GM21529 (cell line): ENCODE results near the gene SERPINH1.
A peak's percentile ranks its signal among the peaks of the same experiment; 100 is the strongest.
"Not testable (repeated sequence)": the region's sequence is repeated elsewhere in the genome, so short reads cannot be mapped to it uniquely, and the experiment has no call there.

Experiments
- ATAC-seq: cut with Tn5 transposase; IDR thresholded peaks from one replicate; pipeline ENCODE4 v1.9.1; 2021; ENCODE audit not compliant: unreplicated experiment

The SERPINH1 gene

DNA sequence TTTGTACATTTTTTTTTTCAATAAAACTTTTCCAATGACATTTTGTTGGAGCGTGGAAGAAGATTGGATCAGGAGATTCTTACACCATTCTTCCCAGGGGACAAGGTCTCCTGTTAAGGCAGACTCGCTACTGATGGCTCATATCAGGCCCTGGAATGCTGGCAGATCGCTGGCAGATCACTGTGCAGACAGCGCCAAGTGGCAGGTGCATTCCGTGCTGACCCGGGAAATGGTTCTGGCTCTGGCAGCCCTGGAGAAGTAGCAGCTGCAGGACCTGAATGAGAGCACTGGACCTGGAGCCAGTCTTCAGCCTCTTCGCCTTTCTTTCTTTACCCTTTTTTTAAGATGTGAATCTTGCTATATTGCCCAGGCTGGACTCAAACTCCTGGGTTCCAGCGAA lies 10.7 kb downstream of the SERPINH1 start:
- ATAC-seq: no peak

DNA sequence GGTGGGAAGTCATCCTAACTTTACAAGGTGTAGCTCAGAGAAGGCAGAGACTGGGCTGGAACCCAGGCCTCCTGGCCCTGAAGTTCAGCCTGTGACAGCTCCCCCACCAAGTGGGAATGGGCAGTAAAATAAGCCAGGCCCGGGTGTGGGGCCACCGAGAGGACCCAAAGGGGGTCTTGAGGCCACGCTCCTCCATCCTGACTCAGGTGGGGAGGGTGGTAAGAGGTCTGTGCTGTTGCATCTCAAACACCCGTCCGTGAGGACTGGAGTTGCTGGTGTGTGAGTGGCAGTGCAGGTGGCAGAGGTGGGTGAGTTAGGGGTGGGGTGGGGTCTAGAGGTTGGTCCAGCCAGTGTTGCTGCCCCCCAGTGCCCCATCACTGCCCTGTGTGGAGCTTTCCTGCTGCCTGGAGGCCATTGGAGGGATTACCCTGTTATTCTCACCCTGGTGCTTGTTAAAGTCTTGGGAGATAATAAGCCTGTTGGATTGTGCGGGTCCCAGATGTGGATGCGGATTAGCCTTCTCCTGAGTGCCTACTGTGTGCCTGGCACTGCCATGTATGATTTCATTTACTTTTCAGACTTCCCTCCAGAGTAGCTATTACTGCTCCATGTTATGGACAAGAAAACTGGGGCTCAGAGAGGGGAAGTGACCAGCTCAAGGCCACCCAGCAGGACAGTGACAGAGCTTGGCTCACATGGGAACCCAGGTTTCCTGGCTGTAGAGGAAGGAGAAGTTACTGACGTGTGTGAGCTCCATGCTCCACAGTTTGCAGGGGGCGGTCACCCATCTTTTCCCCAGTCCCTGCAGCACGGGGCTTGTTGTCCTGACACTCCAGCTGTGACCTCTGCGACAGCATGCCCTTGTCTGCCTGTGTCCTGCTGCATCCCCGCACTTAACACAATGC lies 12.9 kb downstream of the SERPINH1 start:
- ATAC-seq: no peak

DNA sequence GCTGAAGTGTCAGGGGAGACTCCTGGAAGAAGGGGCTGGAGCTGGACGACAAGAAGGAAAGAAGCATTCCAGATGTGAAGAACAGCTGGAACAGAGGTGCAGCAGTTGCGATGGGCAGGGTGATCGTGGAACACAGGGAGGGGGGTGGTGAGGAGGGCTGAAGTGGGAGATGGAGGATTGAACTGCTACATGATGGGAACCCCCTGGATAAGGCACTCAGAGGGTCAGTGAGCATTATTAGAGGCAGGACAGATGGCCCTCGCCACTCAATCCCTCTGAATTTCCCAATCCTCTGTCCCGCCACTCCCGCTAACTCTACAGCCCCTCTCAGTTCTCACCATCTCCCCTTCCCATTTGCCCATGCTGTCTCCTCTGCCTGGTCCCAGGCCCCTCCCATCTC lies 14.0 kb downstream of the SERPINH1 start:
- ATAC-seq: no peak

DNA sequence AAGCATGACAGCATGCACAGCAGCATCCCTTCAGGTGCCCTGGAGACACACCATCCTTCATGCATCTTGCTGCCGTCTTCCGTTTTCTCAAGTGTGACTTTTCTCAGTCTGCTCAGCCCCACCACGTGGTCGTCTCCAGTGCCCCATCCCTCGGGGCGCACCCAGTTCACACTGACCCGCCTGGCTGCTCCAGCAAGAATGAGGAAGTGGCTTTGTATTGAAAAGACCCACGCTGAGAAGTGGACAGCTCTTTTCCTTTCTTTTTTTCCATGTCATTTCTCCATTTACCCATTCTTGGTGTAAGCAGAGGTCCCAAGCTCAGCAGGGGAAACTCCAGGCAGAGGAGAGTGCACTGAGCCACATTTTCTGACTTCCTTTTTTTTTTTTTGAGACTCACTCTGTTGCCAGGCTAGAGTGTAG lies 14.5 kb downstream of the SERPINH1 start:
- ATAC-seq: peak; percentile 61

DNA sequence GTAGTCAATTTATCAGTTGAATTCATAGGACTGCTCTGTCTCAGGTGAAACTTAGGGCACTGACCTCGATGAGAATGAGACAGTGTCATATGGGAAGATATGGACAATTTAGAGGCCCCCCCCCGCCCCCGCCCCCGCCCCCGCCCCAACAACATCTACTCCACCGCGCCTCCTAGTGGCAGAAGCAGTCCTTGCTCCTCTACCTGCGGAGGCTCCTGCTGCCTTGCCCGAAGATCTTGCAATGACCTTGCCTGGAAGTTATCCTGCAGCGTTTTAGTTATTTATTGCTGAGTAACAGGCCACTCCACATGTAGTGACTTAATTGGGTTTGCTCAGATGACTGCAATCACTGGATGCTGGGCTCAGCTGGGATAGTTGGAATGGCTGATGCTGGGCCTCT lies 15.2 kb downstream of the SERPINH1 start:
- no peak for ATAC-seq

DNA sequence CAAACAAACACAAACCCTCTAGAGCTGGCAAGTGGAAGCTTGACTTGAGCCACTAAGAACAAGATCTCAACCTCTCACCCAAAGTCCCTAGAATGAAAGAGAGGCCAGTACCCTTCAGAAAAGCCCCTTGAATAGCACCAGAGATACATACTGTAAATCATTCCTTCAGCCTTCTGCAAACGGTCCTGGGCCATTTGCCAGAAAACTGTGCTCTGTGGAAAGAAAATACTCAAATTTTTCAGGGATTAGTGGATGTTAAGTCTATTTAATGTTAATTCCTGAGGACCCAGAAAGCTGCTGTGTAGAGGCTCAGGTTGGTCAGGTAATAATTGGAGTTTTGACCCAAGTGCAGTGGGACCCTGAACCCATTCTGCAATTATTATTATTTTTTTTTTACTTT lies 16.9 kb downstream of the SERPINH1 start:
- ATAC-seq: no peak

DNA sequence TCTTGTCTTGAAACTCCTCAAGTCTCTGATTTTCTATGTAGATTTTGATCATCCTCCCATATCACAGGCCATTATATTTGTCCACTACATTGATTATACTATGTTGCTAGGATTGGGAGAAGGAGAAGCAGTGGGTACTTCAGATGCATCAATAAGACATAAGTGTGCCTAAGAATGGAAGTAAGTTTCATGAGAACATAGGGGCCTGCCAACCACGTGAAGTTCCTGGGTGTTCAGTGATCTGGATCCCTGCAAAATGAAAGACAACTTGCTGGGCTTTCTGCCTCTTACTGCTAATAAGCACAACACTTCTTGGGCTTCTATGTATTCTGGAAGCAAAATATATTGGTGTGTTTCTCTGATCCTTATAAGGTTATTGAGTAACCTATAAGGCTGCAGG lies 17.8 kb downstream of the SERPINH1 start:
- no peak for ATAC-seq

DNA sequence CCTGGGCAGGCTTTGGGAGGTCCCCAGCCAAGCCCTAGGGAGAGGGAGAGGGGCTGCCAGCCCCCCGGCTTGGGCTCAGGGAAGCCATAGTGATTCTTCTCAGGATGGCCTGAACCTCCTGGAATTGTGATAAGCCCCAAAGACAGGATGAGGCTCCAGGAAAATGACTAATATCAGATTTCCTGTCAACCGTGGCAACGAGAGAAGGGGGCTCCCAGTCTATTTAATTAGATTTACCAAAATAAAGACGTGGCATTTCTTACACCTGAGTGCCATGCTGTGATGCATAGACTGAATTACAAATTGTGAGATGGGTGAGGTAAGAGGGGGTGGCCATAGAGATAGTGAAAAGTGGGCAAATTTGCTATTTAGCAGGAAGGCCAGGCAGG lies 20.4 kb downstream of the SERPINH1 start:
- no peak for ATAC-seq

DNA sequence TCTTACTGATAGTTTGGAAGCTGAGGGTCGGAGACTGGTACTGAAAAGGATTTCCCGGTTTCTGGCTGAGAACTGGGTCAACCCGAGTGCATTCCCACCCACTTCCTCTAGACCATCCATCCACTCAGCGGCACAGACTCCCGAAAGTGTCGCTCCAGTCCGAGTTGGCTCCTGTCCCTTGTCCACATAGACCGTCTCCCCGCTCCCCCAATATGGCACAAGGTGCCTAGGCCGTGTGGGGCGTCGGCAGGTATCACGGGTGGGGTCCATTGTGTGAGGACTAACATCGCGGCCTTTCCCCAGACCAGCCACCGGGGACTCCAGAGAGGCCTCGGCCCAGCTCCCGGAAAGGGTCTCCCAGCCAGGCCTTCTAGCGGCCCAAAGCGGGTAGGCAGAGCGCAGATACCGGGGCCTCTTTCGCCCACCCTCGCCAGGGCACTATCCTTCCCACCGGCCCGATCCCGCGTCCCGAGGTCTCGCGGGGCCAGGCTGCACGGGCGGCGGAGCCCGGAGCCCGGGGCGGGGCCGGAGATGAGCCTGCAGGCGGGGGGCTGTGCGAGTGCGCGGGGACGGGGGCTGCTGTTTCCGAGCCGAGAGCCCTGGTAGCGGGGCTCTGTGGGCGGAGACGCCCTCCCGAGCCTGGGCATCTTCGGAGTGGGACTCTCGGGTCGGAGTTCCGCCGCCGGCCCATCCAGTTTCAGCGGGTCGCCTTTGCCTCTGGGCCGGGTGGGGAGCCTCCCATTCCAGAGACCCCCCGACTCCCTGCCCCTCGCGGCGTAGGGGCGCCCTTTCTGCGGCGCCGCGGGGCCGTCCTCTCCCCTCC lies 21.1 kb downstream of the SERPINH1 start:
- no peak for ATAC-seq

DNA sequence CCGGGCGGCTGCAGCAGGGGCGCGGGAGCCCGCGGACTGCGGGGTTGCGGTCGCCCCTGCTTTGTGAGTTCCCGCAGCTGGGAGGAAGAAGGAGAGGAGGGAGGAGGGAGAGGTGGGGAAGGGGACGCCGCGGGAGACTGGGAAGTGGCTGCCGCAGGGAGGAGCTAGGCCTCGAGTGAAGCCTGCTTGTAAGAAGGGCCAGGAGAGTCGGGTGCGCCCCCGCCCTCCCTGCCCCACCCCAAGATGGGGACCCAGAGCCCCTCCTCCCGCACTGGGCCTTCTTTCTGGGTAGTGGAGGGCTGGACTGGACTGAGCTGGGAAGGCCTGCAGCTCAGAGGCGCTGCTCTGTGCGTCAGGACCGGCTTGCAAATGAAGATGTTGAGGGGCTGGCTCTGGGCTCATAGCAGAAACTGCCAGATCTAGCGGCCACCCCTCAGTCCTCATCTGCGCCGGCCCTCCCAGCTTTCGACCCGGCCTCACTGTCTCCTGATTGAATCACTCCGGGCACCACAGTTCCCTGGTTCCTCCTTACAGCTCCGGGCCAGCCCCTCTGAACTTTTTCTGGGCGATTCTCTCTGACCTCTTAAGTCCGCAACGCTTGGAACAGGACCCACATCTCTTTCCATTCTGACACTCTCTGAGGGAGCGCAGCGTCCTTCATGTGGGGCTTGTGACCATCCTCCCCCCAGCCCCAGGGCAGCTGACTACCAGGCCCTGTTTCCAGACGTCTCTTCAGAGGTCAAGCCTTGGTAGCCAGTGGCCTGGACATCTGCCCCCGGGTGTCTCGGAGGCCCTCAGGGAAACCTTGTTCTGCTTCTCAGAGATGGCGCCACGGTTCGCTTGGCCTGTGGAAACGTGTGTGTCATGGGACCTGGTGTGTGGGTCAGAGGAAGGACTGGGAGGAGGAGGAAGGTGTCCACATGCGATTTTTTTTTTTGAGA lies 21.9 kb downstream of the SERPINH1 start:
- ATAC-seq: no peak

DNA sequence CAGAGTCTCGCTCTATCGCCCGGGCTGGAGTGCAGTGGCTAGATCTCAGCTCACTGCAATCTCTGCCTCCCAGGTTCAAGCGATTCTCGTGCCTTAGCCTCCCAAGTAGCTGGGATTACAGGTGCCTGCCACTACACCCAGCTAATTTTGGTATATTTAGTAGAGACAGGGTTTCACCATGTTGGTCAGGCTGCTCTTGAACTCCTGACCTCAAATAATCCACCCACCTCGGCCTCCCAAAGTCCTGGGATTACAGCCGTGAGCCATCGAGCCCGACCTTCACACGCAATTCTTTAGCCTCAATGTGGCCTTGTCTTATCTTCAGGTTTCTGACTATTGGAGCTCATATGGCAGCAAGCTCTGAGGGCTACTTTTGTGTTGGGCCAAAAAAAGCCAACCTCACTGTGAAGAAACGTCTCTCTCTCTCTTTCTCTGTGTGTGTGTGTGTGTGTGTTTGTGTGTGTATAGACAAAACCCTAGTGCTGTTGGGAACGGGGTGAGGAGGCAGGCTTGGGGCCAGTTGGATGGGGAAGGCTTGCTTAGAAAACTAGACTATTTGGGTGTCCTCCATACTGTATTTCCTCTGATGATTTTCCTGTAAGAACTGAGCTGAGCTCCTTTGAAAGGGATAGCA lies 22.7 kb downstream of the SERPINH1 start:
- ATAC-seq: not testable (repeated sequence)

DNA sequence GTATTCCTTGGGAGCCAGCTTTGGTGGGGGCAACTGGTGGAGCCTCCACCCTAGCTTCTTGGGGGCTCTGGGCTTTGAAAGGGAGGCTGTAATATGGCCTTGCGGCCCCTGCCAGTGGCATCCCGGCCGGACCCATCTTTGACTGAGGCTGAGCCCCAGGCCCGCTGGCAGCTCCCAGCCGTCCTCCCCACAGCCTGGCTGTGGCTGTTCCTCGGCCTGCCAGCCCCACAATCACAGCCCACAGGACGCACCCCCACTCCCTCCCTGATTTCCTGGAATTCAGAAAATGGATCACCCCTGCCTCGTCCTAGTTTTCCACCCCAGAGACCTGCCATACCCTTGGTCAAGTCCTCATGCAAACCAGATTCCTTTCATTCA lies 23.2 kb downstream of the SERPINH1 start:
- ATAC-seq: no peak

DNA sequence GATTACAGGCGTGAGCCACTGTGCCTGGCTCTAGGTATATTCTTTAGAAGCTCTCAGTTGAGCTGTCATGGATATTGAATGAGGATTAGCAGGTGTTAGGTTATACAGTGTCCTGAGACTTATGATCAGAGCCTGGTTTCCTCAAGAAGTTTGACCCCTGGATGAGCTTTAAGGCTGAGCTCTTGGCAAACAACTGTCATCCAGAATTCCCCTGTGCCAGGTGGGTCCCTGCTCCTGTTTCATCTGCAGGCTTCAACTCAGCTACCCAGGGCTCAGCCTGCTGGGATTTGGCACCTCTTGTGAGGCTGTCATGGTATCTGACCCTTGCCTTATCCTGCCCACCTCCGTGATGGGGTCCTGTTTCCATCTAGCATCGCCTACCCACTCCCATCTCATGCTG lies 24.3 kb downstream of the SERPINH1 start:
- ATAC-seq: no peak

DNA sequence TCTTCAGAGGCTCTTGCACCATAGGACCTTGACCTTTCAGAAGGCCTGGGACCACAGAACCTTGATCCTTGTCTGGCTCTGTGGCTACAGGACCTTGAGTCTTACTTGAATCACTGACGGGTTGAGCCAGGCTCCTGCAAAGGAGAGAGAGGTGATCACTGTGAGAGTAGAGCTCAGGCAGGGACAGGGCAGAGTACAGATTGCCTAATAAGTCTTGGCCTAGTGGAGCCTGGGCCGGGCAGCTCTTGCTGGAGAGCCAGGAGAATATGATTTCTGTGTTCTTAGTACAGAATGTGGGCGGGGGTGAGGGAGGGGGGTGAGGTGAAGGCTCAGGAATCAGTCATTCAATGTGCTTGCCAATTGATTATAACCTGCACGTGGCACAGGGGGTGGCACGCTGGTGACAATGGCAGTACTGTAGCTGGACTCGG lies 26.0 kb downstream of the SERPINH1 start:
- ATAC-seq: no peak

DNA sequence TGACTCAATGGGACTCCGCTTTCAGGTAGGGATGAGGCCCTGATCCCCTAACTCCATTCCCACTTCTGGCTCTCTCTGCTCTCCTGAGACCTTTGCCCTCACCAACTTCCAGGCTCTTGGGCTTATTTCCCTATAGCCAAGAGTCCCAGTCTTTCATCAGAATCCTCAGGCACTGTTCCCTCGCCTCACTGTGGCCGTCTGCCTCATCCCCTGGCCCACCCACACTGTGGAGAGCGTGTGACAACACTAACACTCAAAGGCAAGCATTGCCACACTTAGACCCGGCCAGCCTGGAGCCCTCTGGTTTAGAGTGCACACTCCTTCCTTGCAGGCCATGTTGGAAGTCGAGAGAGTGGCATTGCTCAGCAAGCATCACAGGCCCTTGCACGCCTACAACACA lies 27.0 kb downstream of the SERPINH1 start:
- ATAC-seq: no peak

DNA sequence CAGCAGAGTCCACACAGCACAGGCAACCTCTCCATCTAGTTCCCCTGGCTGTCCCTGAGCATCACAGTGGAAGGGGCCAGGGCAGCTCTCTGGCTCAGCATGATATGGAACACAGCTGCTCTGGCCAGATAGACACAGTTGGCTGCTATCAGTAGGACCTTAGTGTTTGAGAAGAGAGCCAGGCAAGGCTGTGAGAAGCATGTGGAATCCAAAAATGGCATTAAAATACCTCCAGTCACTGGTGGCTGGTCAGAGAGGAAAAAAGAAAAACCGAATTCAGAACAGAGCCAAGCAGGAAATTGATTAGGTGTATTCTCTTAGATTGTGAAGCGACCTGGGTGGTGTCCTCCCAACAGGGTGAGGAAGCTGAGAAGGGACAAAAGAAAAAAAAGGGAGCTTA lies 27.9 kb downstream of the SERPINH1 start:
- no peak for ATAC-seq

DNA sequence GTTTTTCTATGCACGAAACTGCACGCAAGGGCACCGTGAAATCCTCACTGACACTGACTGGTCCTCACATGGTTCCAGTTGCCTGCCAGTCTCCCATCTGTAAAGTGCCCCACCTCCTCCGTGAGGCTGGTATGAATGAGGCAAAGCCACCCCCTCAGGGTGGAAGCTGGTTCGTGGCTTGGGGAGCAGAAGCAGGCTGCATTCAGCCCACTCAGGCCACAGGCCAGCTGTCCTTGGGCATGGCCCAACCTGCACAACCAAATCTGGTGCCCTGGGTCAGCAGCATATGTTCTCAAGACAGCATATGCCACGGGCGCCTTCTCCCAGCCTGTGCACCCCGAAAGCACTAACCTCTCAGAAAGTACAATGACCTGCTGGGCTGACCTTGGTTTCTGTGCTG lies 29.3 kb downstream of the SERPINH1 start:
- ATAC-seq: no peak

DNA sequence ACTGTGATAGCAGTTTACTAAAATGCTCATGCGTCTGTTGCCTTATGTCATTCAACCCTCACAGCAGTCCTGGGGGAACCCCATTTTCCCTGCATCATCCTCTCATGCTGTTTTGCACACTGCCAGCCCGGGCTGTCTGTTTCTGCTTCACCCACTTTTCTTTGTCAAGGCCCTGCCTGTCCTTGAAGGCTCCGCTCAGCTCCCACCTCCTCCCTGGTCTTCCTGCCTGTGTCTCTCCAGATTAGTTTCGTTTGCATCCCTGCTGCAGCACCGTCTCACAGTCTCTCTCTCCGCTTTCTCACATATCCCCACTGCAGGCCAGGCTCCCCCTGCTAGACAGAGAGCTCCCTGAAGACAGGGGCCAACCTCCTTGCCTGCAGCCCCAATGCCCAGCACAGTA lies 29.9 kb downstream of the SERPINH1 start:
- ATAC-seq: no peak

DNA sequence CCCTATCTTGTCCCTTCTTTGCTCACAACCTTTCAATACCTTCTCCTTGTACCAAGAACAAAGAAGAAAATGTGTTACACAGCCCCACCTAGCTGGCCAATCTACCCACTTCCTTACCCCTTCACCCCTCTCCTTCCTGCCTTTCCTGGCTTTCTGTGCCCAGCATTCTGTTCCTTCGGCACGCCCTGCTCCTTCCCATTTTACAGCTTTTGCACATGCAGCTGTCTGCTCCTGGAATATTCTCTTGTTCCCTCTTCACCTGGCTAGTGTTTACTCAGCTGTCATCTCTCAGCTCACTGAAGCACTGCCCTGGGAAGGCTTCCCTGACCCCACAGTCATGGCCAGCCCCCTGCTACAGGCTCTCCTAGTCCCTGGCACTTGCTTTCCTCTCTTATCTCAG lies 30.7 kb downstream of the SERPINH1 start:
- ATAC-seq: no peak

DNA sequence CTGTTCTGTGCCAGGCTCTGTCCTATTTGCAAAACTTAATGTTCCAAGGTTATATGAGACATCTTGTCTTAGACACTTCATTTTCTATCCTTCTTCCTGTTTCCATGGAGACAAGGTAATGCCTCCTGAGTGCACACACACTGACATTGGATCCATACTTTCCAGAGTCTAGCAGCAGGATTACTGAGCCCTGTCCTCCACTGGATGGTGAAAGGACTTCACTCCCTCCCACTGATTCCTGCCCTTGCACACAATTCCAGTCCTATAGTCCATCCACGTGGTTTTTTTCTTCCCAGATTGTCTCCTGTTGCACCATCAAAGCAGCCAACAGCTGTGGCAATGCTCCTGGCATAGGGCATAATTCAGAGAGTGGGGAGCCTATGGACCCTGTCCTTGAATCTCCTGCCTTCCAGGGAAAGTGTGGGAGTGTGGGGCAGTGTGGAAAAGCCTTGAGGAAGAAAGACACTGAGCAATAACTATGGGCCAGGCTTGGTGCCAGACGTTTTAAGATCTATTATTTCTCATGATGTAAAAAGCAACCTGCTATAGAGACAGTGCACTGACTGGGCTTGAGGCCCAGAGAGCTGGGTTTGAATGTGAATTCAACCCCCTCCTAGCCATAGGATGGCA lies 31.3 kb downstream of the SERPINH1 start:
- ATAC-seq: no peak
